ENCODE measurements around the gene ELL.

The ELL gene

DNA sequence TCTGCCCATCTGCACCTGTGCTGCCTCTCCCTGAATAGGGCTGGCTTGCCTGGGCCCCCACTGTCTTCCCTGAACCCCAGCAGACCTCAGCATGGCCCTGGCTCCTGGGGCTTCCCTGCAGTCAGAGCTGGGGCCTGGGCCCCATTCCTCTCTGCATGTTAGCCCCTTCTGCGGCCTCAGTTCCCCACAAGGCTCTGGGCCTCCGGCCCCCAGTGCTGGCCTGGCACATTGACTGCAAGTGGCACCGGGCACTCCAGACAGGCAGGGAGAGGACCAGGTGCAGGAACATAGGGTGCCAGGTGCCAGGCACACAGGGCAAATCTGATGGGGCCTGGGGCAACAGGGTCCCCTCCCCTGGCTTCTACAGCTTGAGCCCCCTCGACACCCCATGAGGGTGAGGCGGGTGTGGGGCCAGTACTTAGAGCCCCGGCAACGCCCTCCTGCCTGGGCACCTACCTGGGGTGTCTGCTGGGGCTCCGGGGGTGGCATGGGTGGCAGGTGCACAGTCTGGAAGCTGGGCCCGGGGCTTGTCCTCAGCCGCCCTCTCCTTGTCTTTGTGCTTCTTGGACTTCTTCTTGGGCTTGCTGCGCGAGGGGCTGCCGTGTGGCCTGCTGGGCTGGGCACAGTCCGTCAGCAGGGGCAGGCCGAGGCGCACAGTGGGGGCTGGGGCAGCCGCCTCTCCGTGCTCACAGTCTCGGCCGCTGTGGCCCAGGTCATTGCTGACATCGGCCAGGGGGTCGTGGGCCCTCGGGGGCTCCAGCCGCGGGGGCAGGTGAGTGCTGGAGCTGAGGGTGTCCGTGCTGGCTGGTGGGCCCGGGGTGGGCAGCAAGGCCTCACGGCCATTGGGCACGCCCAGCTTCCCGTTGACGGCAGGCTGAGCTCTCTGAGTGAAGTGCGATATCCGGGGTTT, 71.6 kb downstream of the ELL start:
- no peaks in the 10 kb centered on the region for H3K27me3 ChIP-seq (ENCODE audit: insufficient read depth, poor library complexity, severe bottlenecking)
- TF ChIP-seq REST (IDR thresholded peaks at IDR 0.05; ENCODE audit: insufficient replicate concordance, low read depth) (no peak), GABPA (IDR thresholded peaks at IDR 0.05; ENCODE audit: low read depth) (no peak), SPI1 (IDR thresholded peaks at IDR 0.05; ENCODE audit: borderline replicate concordance, low read depth) (no peak), POLR2AphosphoS5 (IDR thresholded peaks at IDR 0.05; ENCODE audit: low read depth) (0 out of 2 replicates have a peak, but pooled peaks have one; percentile 9), CTCF (IDR thresholded peaks at IDR 0.05; ENCODE audit: insufficient read depth, low read length) (no peak)
- H3K27ac ChIP-seq (replicated peaks): no peak overlapping the region
- DNase-seq (ENCODE audit: low read depth in 1 of 2, low spot score in 1 of 2): no peak
- no peak overlapping the region for H3K4me3 ChIP-seq (replicated peaks; ENCODE audit: insufficient read depth, low read length)

GRCh38 chr19:18449552-18449951, 72.3 kb downstream of the ELL start:
- Histone ChIP-seq H3K4me3 (replicated peaks; ENCODE audit: insufficient read depth, low read length) (no peak overlapping the region), H3K27me3 (ENCODE audit: insufficient read depth, poor library complexity, severe bottlenecking) (no peaks in the 10 kb centered on the region), H3K27ac (replicated peaks) (no peak overlapping the region)
- no peak for DNase-seq (ENCODE audit: low read depth in 1 of 2, low spot score in 1 of 2)
- no peak for TF ChIP-seq REST (IDR thresholded peaks at IDR 0.05; ENCODE audit: insufficient replicate concordance, low read depth)
- no peak for TF ChIP-seq POLR2AphosphoS5 (IDR thresholded peaks at IDR 0.05; ENCODE audit: low read depth)
- no peak for TF ChIP-seq CTCF (IDR thresholded peaks at IDR 0.05; ENCODE audit: insufficient read depth, low read length)
- TF ChIP-seq GABPA (IDR thresholded peaks at IDR 0.05; ENCODE audit: low read depth): no peak
- TF ChIP-seq SPI1 (IDR thresholded peaks at IDR 0.05; ENCODE audit: borderline replicate concordance, low read depth): no peak

GRCh38 chr19:18446811-18447359, 75.0 kb downstream of the ELL start:
- no peak for TF ChIP-seq GABPA (IDR thresholded peaks at IDR 0.05; ENCODE audit: low read depth)
- no peak for TF ChIP-seq CTCF (IDR thresholded peaks at IDR 0.05; ENCODE audit: insufficient read depth, low read length)
- TF ChIP-seq REST (IDR thresholded peaks at IDR 0.05; ENCODE audit: insufficient replicate concordance, low read depth): no peak
- TF ChIP-seq SPI1 (IDR thresholded peaks at IDR 0.05; ENCODE audit: borderline replicate concordance, low read depth): no peak
- TF ChIP-seq POLR2AphosphoS5 (IDR thresholded peaks at IDR 0.05; ENCODE audit: low read depth): no peak
- H3K27me3 ChIP-seq (ENCODE audit: insufficient read depth, poor library complexity, severe bottlenecking): no peaks in the 10 kb centered on the region
- no peak for DNase-seq (ENCODE audit: low read depth in 1 of 2, low spot score in 1 of 2)
- no peak overlapping the region for H3K27ac ChIP-seq (replicated peaks)
- no peak overlapping the region for H3K4me3 ChIP-seq (replicated peaks; ENCODE audit: insufficient read depth, low read length)

All from HL-60 (cell line).